ENCODE results near the gene BLVRA.

BLVRA gene

GRCh38 chr7:43856316-43856715 lies 97.8 kb downstream of the BLVRA start:
- no peak for DNase-seq (ENCODE audit: low spot score)
- TF ChIP-seq, protein P1, sequence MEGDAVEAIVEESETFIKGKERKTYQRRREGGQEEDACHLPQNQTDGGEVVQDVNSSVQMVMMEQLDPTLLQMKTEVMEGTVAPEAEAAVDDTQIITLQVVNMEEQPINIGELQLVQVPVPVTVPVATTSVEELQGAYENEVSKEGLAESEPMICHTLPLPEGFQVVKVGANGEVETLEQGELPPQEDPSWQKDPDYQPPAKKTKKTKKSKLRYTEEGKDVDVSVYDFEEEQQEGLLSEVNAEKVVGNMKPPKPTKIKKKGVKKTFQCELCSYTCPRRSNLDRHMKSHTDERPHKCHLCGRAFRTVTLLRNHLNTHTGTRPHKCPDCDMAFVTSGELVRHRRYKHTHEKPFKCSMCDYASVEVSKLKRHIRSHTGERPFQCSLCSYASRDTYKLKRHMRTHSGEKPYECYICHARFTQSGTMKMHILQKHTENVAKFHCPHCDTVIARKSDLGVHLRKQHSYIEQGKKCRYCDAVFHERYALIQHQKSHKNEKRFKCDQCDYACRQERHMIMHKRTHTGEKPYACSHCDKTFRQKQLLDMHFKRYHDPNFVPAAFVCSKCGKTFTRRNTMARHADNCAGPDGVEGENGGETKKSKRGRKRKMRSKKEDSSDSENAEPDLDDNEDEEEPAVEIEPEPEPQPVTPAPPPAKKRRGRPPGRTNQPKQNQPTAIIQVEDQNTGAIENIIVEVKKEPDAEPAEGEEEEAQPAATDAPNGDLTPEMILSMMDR (IDR thresholded peaks at IDR 0.05) = no peak
- no peak overlapping the region for H3K4me3 ChIP-seq
- no peak overlapping the region for H3K27ac ChIP-seq

Measured in coronary artery (tissue), 2 donors.